K562 (cell line): ENCODE data around the gene COL13A1. TPM values are rescaled to one million over a fixed set of nuclear protein-coding genes. Genes with fewer than 3 reads are reported as not detected.
A peak's percentile ranks its signal among the peaks of the same experiment; 100 is the strongest.

ENCODE experiments used
- ATAC-seq: fragments of 200-7000 bp; cut with Tn5 transposase; 3 replicates; pipeline ENCODE4 v1.9.1; 2020; ENCODE audit warnings: moderate library complexity
- BruUV-seq: library from RNA; stranded (reverse); fragments of 400-500 nt; replicated peaks from 2 replicates; lab custom pipeline; 2021; lab: Mats Ljungman, UMichigan
- CTCF ChIA-PET: fragments of 300-600 bp; formaldehyde crosslinking; extraction: SDS; loops from one replicate; lab custom pipeline; 2021; ENCODE audit warnings: low intra/inter-chr PET ratio; lab: Yijun Ruan, JAX
- POLR2A ChIA-PET: fragments of 300-600, 350-650 bp; sonication (Branson Sonifier 250); formaldehyde crosslinking; extraction: SDS; loops from one replicate; lab custom pipeline; 2021; ENCODE audit warnings: antibody characterized with exemption, inconsistent platforms; lab: Yijun Ruan, JAX
- DNase-seq, 4 experiments: peaks; one replicate each; pipeline versions ENCODE4 v3.0.0 to v3.0.0-alpha.2; 2011 to 2018; ENCODE audit warnings: low spot score in 3 of 4, mixed read lengths in 3 of 4; ENCODE audit errors: extremely low read depth in 1 of 4
- FAIRE-seq: peaks from 2 replicates; lab custom pipeline; 2011; peaks lifted over from hg19 to GRCh38; lab: Jason Lieb, UNC
- H2AFZ ChIP-seq: 2 replicates; pipeline ENCODE4 v1.6.0; 2011; ENCODE audit warnings: low read depth, low read length, control low read depth, inconsistent platforms
- H3K27ac ChIP-seq: fragments of 200-600 bp; 3 replicates; pipeline ENCODE4 v1.8.0; 2011; ENCODE audit warnings: low read depth, mild to moderate bottlenecking, control low read depth, inconsistent platforms, low read length, moderate library complexity, mixed read lengths; ENCODE audit errors: extremely low read depth
- H3K27me3 ChIP-seq, 2 experiments: fragments of 300-600 bp in 1 of 2; 2 replicates in 1 of 2; 3 replicates in 1 of 2; pipeline versions ENCODE4 v1.6.0 to v1.8.0; 2011; ENCODE audit warnings: inconsistent platforms in 2 of 2, low read length in 2 of 2, mild to moderate bottlenecking in 1 of 2, mixed read lengths in 1 of 2, moderate library complexity in 1 of 2; ENCODE audit not compliant: control insufficient read depth in 2 of 2, insufficient read depth in 2 of 2
- H3K36me3 ChIP-seq: fragments of 300-600 bp; 3 replicates; pipeline ENCODE4 v1.8.0; 2011; ENCODE audit warnings: mild to moderate bottlenecking, low read length, inconsistent platforms; ENCODE audit not compliant: control insufficient read depth, insufficient read depth
- H3K4me1 ChIP-seq, 2 experiments: fragments of 200-600 bp in 1 of 2; replicated peaks in 1 of 2; 2 replicates in 1 of 2; 3 replicates in 1 of 2; pipeline versions ENCODE4 v1.5.1 to v1.8.0; 2011; ENCODE audit warnings: inconsistent platforms in 2 of 2, low read length in 2 of 2, mild to moderate bottlenecking in 1 of 2, mixed read lengths in 1 of 2, moderate library complexity in 1 of 2; ENCODE audit not compliant: control insufficient read depth in 2 of 2, insufficient read depth in 2 of 2
- H3K4me2 ChIP-seq: 2 replicates; pipeline ENCODE4 v1.6.1; 2011; ENCODE audit warnings: low read length, control low read depth, inconsistent platforms, mixed read lengths; ENCODE audit not compliant: insufficient read depth
- H3K4me3 ChIP-seq: fragments of 200-600 bp; sonication (generic), shearing (Covaris generic); 2 replicates; pipeline ENCODE4 v1.5.1; 2016; ENCODE audit warnings: control low read depth, inconsistent platforms
- H3K79me2 ChIP-seq: fragments of 200-600 bp; 3 replicates; pipeline ENCODE4 v1.8.0; 2011; ENCODE audit warnings: low read length, inconsistent platforms; ENCODE audit not compliant: control insufficient read depth, insufficient read depth
- H3K9ac ChIP-seq, 2 experiments: 2 replicates each; pipeline versions ENCODE4 v1.6.0 to v1.6.1; 2011; ENCODE audit warnings: low read depth in 2 of 2, low read length in 2 of 2, control low read depth in 1 of 2, inconsistent platforms in 1 of 2, mild to moderate bottlenecking in 1 of 2, mixed read lengths in 1 of 2; ENCODE audit not compliant: insufficient read depth in 1 of 2
- H3K9me1 ChIP-seq: one replicate; pipeline ENCODE4 v1.6.0; 2011; ENCODE audit warnings: inconsistent platforms, mild to moderate bottlenecking, low read length, moderate library complexity; ENCODE audit not compliant: control insufficient read depth, insufficient read depth
- H3K9me3 ChIP-seq: replicated peaks from 2 replicates; pipeline ENCODE4 v1.5.1; 2011; ENCODE audit warnings: low read depth, low read length, inconsistent platforms; ENCODE audit not compliant: control insufficient read depth, insufficient read depth
- H4K20me1 ChIP-seq: replicated peaks from 2 replicates; pipeline ENCODE4 v1.6.1; 2011; ENCODE audit warnings: low read length, inconsistent platforms, mixed read lengths; ENCODE audit not compliant: control insufficient read depth, insufficient read depth
- NFE2 ChIP-seq: IDR thresholded peaks from 2 replicates; pipeline ENCODE4 v1.6.1; 2014; ENCODE audit warnings: antibody characterized with exemption, low read depth
- RERE ChIP-seq: sonication (generic); formaldehyde crosslinking; IDR thresholded peaks from 2 replicates; pipeline ENCODE4 v1.8.0; 2023; ENCODE audit warnings: missing genetic modification reagents, mild to moderate bottlenecking, borderline replicate concordance
- ZNF134 ChIP-seq: fragments of 250-450 bp; sonication (Bioruptor Pico); conservative IDR thresholded peaks from 2 replicates; pipeline ENCODE4 v1.4.0; 2020
- WGBS: fragments of 100-300 bp; shearing (Covaris generic); methylation state at CpG from one replicate; pipeline ENCODE4 v1.1.6; 2016; ENCODE audit warnings: low coverage, mixed read lengths; ENCODE audit not compliant: insufficient coverage; ENCODE audit errors: missing lambda C conversion rate; 5-methylcytosine and 5-hydroxymethylcytosine counted together
- in situ Hi-C: fragments of 300-500 bp; cut with MboI; formaldehyde crosslinking; loops from 4 replicates; pipeline ENCODE4 v1.15.0; 2018; ENCODE audit warnings: inconsistent platforms, mixed read lengths
- intact Hi-C: fragments of 100-400 bp; cut with micrococcal nuclease; formaldehyde crosslinking; loops from 2 replicates; pipeline ENCODE4 v1.14.2; 2022
- polyA plus RNA-seq, 8 experiments: library from polyadenylated mRNA; depleted of rRNA in 4 of 8; stranded (reverse) in 5 of 8; unstranded in 3 of 8; fragments of >200 nt; fragmentation: Nextera tagmentation in 2 of 8; fragmentation: Illumina TruSeq in 1 of 8; extraction: Ambion mirVana in 2 of 8; extraction: Trizol in 1 of 8; gene quantifications; 2 replicates each; pipeline versions ENCODE4 v1.2.1 to v1.2.3, GENCODE V29; 2011 to 2014; ENCODE audit warnings: inconsistent platforms in 1 of 8, missing spikeins in 1 of 8
- total RNA-seq, 7 experiments: library from RNA; depleted of rRNA in 6 of 7; stranded (reverse); fragments of >200 nt in 6 of 7; fragmentation: Illumina TruSeq in 2 of 7; extraction: Trizol in 2 of 7; gene quantifications; 2 replicates each; pipeline versions ENCODE4 v1.2.1 to v1.2.3, GENCODE V29; 2011 to 2021; ENCODE audit warnings: low replicate concordance in 1 of 7

The COL13A1 gene
- total and polyA plus RNA-seq, 9 of the 15 experiments (the other 6 are each of a cell fraction or from before 2014, with no cell fraction given), result not detected

- POLR2A ChIA-PET, result interaction anchor here (0.6 kb wide), 1 partner anchor 50 kb away, joined by 4 read pairs; no protein-coding TSS in a partner anchor
- CTCF ChIA-PET, result no interaction called here
- H3K4me1 ChIP-seq, result no peaks in the 10 kb centered on the region; a peak in 2 of 5 replicates
- no peaks in the 10 kb centered on the region for H3K9me3 ChIP-seq
- H2AFZ ChIP-seq, result no peak overlapping the region
- no peak overlapping the region for H3K4me3 ChIP-seq
- H3K36me3 ChIP-seq, result no peaks in the 10 kb centered on the region
- peak; percentile 79 for TF ChIP-seq ZNF134 (CRISPR knock-in tag)
- TF ChIP-seq NFE2, result no peak
- no peak for TF ChIP-seq RERE
- H3K79me2 ChIP-seq, result no peaks in the 10 kb centered on the region
- H3K27me3 ChIP-seq, result peaks cover 8 to 47% of the 10 kb centered on the region in 2 experiments
- WGBS, result 2% methylated on average over 7 of the region's 7 CpGs
- H3K9me1 ChIP-seq, result peaks cover 2% of the 10 kb centered on the region
- H4K20me1 ChIP-seq, result peaks cover 31% of the 10 kb centered on the region
- FAIRE-seq (no peak), DNase-seq (no peak), ATAC-seq (no peak)
- no peak overlapping the region for H3K9ac ChIP-seq
- intact Hi-C loops (no loop called here), in situ Hi-C loops (no loop called here)
- no peak overlapping the region for H3K27ac ChIP-seq
- no peak overlapping the region for H3K4me2 ChIP-seq
- no TSS peak for BruUV-seq
Measured at GRCh38 chr10:69890065-69890847, 88.5 kb downstream of the COL13A1 start.
